ENCODE measurements around the gene CHKA. TPM values are rescaled to one million over a fixed set of nuclear protein-coding genes. Genes with fewer than 3 reads are reported as not detected.

The CHKA gene
- total and polyA plus RNA-seq, 2 experiments from 2014 or later = 37.1 to 94.4 TPM

DNA sequence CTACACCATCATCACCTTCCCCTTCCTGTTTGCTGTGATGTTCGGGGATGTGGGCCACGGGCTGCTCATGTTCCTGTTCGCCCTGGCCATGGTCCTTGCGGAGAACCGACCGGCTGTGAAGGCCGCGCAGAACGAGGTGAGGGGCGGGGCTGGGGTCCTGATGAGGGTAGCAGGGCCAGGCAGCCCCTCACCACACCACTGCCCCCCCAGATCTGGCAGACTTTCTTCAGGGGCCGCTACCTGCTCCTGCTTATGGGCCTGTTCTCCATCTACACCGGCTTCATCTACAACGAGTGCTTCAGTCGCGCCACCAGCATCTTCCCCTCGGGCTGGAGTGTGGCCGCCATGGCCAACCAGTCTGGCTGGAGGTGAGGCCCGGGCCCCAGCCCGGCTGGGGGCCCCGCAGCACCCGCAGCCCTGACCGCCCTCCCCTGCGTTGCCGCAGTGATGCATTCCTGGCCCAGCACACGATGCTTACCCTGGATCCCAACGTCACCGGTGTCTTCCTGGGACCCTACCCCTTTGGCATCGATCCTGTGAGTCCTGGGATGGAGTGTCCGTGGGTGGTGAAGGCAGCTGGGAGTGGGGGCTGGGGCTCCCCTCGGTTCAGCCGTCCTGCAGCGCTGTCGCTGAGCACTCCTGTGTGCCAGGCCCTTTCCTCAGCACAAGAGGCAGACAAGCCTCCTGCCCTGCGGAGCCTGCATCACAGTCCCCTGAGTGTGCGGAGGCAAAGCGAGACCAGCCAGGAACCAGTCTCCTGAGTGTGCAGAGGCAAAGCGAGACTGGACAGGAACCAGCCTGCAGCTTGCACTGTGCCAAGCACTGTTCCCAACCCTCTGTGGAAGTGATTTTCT lies 73.5 kb downstream of the CHKA start (continued):
- TF ChIP-seq ZNF462 (CRISPR knock-in tag; IDR thresholded peaks at IDR 0.05) = no peak
- no peak for TF ChIP-seq ZNF331 (CRISPR knock-in tag; IDR thresholded peaks at IDR 0.05; ENCODE audit: low read depth)
- TF ChIP-seq POLR2AphosphoS5 (IDR thresholded peaks at IDR 0.05; ENCODE audit: low read depth) = no peak
- no peak for TF ChIP-seq ZNF114 (CRISPR knock-in tag; IDR thresholded peaks at IDR 0.05)
- TF ChIP-seq STAT1 (IDR thresholded peaks at IDR 0.05; ENCODE audit: unreplicated experiment) = no peak
- no peak for TF ChIP-seq CREB1 (CRISPR knock-in tag; IDR thresholded peaks at IDR 0.05; ENCODE audit: low read depth)
- no peak for TF ChIP-seq CTCF (conservative IDR thresholded peaks at IDR 0.05; ENCODE audit: low read depth in 2 of 2)
- no peak for TF ChIP-seq NANOG (IDR thresholded peaks at IDR 0.05; ENCODE audit: borderline replicate concordance)
- TF ChIP-seq JUNB (IDR thresholded peaks at IDR 0.05; ENCODE audit: unreplicated experiment) = no peak
- TF ChIP-seq REST (IDR thresholded peaks at IDR 0.05; ENCODE audit: unreplicated experiment) = no peak
